ENCODE data around the gene CMSS1.

Gene CMSS1

GRCh38 chr3:100024520-100025303, 207.1 kb downstream of the CMSS1 start:
- no peak for DNase-seq (ENCODE audit: low read depth)
- H3K4me3 ChIP-seq (ENCODE audit: control insufficient read depth, low read depth, low read length): no peak overlapping the region
- TF ChIP-seq CTCF (conservative IDR thresholded peaks at IDR 0.05; ENCODE audit: control insufficient read depth, insufficient read depth, low read depth, low read length): no peak

DNA sequence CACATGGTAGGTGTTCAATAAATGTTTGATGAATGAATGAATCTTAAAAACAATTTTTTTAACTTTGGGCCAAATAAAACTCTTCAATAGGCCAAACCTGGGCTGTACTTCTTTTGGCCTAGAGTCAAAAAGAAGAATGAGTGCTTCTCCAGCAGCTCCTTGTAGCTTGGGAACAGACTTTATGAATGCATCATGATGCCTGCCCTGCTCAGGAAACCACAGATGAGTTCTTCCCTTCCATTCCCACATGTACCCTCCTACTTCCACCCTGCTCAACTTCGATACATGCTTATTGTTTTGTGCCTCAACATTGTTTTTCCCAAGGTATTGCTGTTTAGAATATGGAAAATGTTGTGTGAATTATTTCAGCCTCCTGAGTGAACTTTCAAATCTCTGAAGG, 209.7 kb downstream of the CMSS1 start:
- DNase-seq (ENCODE audit: low read depth): no peak
- no peak overlapping the region for H3K4me3 ChIP-seq (ENCODE audit: control insufficient read depth, low read depth, low read length)
- TF ChIP-seq CTCF (conservative IDR thresholded peaks at IDR 0.05; ENCODE audit: control insufficient read depth, insufficient read depth, low read depth, low read length): no peak

DNA sequence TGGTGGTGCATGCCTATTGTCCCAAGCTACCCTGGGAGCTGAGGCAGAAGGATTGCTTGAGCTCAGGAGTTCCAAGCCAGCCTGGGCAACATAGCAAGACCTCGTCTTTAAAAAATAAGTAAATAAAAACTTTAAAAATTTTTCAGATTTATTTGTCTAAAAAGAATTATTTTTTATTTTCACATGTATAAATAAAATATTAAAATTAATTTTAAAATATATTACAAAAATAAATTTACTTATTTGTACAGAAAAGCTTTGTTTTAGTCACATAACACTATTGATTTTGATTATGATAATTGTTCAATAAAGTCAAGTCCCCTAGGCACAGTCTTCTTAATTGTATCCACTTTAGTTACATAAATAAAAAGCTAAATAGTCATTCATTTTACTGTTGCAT, 211.4 kb downstream of the CMSS1 start:
- TF ChIP-seq CTCF (conservative IDR thresholded peaks at IDR 0.05; ENCODE audit: control insufficient read depth, insufficient read depth, low read depth, low read length): no peak
- H3K4me3 ChIP-seq (ENCODE audit: control insufficient read depth, low read depth, low read length): no peak overlapping the region
- no peak for DNase-seq (ENCODE audit: low read depth)

GRCh38 chr3:100029689-100030088, 212.0 kb downstream of the CMSS1 start:
- no peak for TF ChIP-seq CTCF (conservative IDR thresholded peaks at IDR 0.05; ENCODE audit: control insufficient read depth, insufficient read depth, low read depth, low read length)
- no peak overlapping the region for H3K4me3 ChIP-seq (ENCODE audit: control insufficient read depth, low read depth, low read length)
- DNase-seq (ENCODE audit: low read depth): no peak

GRCh38 chr3:100030346-100030745, 212.7 kb downstream of the CMSS1 start:
- no peak for TF ChIP-seq CTCF (conservative IDR thresholded peaks at IDR 0.05; ENCODE audit: control insufficient read depth, insufficient read depth, low read depth, low read length)
- no peak overlapping the region for H3K4me3 ChIP-seq (ENCODE audit: control insufficient read depth, low read depth, low read length)
- peak; percentile 47 for DNase-seq (ENCODE audit: low read depth)

- no peak for TF ChIP-seq CTCF (conservative IDR thresholded peaks at IDR 0.05; ENCODE audit: control insufficient read depth, insufficient read depth, low read depth, low read length)
- H3K4me3 ChIP-seq (ENCODE audit: control insufficient read depth, low read depth, low read length): no peak overlapping the region
- no peak for DNase-seq (ENCODE audit: low read depth)
Observed at GRCh38 chr3:100030914-100031425, 213.3 kb downstream of the CMSS1 start.
